Measurements from ENCODE around the gene SLC9A7.
"Not testable (repeated sequence)": the region's sequence is repeated elsewhere in the genome, so short reads cannot be mapped to it uniquely, and the experiment has no call there.

The SLC9A7 gene

DNA sequence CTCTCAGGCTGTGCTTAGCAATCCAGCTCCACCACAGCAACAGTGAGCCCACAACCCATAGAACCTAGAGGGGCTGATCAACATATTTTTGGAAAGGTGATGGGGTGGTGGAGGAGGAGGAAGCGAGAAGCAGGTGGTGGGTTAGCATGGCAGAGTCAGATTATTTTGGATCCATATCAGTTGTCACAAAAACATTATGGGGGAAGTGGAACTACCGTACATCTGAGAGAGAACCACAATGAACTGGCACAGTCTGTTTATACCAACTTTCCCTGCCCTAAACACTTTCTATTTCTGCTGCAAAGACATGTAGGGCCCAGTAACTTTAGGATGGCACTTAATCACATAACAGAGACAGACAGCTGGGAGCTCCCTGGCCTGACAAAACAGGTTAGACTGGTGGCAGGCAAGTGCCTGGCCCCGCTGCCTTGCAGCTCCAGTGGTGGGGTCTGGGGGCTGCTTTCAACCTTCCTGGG, 4.3 kb downstream of the SLC9A7 start:
- no peak for DNase-seq (ENCODE audit: low read depth in 1 of 2, low spot score in 1 of 2)

DNA sequence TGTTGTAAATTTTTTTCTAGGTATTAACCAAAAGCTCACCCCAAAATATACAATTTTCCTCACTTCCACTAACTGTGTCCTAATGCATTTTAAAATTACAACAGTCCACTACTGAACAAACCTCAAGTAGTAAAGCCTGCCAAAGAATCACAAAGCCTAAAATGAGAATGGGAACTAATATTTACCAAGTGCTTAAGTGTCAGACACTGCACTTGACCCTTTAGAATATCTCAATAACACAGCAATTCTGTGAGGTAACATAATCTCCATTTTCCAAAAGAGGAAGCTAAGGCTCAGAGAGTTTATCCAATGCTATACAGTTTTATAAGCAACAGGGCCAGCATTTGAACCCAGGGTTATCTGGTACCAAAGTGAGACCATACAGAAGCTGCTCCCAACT, 4.9 kb downstream of the SLC9A7 start:
- DNase-seq (ENCODE audit: low read depth in 1 of 2, low spot score in 1 of 2) = no peak

DNA sequence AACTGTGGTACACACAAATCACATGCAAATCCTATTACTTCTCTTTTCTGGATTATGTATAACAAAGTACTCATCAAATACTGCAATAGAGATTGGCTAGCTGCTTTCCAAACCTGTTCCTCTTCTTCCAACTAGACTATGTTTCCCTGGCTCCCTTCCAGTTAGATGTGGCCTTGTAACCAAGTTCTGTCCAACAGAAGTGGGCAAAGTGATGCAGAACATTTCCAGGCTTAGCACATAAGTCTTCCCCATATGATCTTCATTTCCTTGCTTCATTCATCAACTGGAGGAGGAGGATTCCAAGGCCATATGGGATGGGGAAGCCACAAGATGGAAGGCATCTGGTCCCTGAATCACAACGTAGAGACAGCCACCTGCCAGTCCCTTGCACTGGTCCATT, 8.0 kb downstream of the SLC9A7 start:
- DNase-seq (ENCODE audit: low read depth in 1 of 2, low spot score in 1 of 2) = no peak

DNA sequence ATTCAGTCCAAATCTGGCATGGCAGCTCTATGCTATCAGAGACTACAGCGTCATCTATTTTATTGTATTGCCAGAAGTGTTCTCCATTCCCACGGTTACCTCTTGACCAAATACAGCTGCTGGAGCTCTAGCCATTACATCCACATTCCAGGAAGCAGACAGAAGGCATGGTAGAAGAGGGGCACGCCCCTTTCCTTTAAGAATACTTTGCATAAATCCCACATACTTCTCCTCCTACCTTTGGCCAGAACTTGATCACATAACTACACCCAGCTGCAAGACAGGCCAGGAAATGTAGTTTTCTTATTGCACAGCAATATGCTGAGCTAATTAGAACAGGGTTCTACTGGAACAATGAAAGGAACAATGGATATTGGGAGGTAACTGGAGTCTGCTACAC, 14.9 kb downstream of the SLC9A7 start:
- no peak for DNase-seq (ENCODE audit: low read depth in 1 of 2, low spot score in 1 of 2)

DNA sequence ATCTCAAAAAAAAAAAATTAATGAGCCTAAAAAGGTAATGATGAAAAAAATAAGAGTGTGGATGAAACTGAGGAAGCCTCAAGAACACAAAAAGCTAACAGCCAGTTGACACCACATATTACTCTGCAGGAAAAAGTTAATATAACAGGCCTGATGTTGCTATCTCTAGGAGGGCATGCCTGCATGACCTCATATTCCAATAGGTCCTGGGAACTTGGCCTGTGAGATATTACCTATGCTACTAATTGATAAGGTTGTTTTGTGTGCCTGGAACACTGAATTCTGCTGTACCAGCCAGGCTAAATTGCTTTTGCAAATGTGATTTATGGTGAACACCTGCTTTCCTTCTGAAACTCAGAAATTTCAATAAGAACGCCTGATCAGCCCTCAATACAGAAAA, 15.9 kb downstream of the SLC9A7 start:
- DNase-seq (ENCODE audit: low read depth in 1 of 2, low spot score in 1 of 2) = no peak

DNA sequence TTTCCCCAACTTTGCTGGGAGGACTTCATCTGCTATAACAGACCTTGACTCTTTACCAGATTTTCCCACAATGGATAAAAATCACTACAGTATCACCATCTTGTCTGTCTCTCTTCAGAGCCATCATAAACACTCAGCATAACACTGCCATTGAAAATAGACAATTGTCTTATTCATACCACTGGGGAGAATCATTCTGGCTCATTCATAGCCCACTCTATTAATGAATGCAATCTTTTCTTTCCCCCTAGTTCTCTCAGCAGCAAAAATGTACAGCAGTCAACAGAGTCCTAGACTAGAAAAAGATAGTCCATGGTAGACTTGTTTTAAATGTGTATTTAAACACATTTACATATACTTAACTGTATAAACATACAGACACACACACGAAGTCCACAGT, 19.2 kb downstream of the SLC9A7 start:
- DNase-seq (ENCODE audit: low read depth in 1 of 2, low spot score in 1 of 2) = no peak

DNA sequence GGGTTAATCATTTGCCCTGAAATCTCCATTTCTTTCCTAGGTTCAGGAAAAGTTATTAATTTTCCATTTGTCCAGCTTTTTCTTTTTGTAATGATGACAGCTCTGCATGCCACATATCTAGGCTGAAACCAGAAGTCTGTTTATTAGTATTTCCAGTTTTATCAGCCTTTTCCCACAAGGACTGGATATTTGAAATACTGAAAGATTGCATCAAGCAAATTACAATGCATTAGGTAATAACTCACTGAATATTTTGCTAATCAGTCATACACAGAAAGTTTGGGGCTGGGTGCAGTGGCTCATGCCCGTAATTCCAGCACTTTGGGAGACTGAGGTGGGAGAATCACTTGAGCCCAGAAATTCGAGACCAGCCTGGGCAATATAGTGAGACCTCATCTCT, 21.5 kb downstream of the SLC9A7 start:
- DNase-seq (ENCODE audit: low read depth in 1 of 2, low spot score in 1 of 2) = no peak

DNA sequence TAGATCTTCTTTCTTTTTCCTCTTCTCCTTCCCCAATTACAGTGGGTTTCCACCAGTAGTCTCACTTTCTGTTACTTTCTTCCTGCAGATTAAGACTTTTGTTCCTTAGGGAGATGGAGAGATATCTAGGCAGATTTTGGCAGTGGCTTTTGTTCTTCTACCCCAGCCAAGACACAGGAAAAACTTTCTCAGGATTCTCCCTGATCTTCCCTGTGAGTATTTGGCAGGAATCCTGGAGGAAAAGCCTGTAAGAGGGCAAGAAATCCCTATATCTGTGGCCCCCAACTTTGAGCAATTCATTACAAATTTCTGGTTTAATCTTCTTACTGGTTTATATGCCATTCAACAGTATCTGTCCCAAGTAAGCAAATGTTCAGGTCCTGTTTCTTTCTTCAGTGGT, 21.9 kb downstream of the SLC9A7 start:
- DNase-seq (ENCODE audit: low read depth in 1 of 2, low spot score in 1 of 2) = no peak

DNA sequence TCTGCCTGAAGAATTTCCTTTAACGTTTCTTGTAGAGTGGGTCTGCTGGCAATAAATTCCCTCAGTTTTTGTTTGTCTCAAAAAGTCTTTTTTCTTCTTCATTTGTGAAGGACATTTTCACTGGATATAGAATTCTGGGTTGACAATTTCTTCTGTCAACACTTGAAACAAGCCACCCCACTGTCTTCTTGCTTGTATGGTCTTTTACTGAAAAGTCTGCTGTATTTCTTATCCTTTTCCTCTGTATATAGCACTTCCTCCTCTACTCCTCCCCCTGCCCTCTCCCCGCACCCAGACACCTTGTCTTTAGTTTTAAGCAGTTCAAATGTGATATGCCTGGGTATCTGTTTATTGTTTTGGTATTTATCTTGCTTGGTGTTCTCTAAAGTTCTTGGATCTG, 23.3 kb downstream of the SLC9A7 start:
- DNase-seq (ENCODE audit: low read depth in 1 of 2, low spot score in 1 of 2) = no peak

DNA sequence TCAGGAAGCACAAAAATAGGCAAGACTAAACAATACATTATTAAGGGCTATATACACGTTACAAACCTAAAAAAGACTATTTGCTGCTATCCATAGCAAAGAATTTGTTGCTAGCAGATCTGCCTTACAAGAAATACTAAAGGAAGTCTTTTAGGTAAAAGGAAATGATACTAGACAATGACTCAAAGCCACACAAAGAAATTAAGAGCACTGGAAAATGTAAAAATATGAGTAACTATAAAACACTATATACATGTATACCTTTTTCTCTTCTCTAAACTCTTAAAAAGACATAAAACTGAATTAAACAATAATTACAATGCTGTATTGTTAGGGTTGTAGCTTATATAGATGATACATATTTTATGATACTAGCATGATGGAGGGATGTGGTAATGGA, 25.7 kb downstream of the SLC9A7 start:
- DNase-seq (ENCODE audit: low read depth in 1 of 2, low spot score in 1 of 2) = no peak

DNA sequence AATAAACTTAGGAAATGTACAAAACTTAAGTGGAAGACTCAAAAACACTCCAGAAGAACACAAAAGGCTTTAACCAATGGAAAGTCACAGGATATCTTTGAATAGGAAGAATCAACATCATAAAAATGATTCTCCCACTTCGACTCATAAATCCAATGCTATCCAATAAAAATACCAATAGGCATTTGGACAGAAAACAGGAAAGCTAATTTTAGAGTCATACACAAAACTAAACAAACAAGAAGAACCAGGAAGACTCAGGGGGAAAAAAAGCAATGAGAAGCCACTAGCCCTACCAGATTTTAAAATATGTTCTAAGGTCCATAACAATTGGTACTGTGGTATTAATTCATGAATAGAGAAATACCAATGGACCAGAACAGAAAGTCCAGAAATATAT, 28.2 kb downstream of the SLC9A7 start:
- DNase-seq (ENCODE audit: low read depth in 1 of 2, low spot score in 1 of 2) = no peak

DNA sequence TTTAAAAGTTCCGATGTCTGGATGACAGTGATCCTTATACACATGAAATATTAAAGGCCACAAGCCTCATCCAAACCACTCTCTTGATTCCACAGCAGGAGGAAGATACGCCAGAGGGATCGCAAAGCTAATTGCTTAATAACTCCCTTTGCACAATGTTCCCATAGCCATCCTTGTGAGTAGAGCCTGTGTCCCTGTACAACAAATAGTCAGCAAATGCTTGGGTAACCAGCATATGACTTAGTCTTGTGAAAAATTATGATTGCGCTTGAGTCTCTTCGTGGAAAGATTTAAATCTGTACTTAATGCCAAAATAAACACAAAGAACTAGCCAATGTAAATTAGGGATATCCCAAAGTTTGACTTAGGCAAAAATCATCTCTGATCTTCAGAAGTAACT, 31.5 kb downstream of the SLC9A7 start:
- DNase-seq (ENCODE audit: low read depth in 1 of 2, low spot score in 1 of 2) = no peak

DNA sequence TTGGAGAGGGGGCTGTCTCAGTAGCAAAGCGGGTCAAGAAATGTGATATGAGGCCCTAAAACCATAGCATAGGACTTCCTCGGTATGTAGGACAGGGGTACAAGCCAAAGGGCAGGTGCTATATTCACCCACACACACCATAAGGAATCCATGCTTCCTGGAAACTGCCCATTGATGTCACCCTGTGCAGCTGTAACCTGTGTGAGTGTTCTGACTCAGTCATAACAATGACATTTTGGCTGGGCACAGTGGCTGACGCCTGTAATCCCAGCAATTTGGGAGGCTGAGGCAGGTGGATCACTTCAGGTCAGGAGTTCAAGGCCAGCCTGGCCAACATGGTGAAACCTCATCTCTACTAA, 35.4 kb downstream of the SLC9A7 start:
- DNase-seq (ENCODE audit: low read depth in 1 of 2, low spot score in 1 of 2) = not testable (repeated sequence)

DNA sequence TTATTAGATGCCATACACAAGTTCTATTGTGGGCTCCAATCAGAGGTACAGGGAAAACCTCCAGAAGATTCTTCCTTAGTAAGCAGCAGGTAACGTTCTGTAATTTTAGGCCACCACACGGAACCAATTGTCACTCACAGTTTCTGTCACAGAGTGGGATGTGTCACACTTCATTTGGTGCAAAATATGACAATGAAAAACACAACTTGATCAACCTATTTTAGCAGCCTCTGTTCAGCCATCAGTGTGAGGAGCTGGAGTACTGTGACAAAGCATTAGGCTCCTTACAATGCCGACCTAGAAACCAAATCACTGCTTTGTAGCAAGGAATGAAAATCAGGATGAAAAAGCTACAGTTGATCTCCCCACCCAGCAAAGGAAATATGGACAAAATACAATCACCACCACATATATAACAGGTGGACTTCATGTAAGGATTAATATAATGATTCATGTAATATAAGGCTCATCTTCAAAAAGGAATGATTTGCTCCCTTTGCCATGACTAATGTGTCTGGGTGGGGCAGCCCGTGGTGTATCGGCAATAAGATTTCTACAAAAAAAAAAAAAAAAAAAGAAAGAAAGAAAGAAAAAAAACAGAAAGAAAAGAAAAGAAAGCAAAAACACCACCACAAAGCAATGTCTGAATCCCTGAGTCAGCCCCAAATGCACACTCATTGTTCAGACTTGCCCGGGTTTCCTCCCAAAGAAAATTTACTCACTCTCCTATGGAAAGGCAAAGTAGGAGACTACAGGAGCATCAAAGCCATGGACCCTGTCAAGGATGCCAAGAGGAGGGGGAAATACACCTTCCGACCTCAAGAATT, 36.0 kb downstream of the SLC9A7 start:
- DNase-seq (ENCODE audit: low read depth in 1 of 2, low spot score in 1 of 2) = no peak

DNA sequence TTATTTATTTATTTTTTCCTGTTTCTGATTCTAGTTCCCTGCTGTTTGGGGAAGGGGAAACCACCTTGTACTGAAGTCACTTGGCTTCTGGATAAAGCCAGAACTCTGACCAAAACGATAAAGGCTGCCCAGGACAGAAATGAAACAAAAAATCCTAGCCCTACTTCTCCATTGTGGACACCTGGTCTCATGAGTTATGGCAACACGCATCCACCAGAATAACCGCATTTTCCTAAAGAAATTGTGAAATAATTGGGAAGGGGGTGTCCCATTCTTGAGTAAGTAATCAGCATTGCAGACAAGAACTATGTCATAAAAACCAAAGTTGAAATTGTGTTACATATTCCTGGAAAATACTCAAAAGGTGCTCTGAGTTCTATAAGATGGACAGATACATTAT, 42.1 kb downstream of the SLC9A7 start:
- no peak for DNase-seq (ENCODE audit: low read depth in 1 of 2, low spot score in 1 of 2)

DNA sequence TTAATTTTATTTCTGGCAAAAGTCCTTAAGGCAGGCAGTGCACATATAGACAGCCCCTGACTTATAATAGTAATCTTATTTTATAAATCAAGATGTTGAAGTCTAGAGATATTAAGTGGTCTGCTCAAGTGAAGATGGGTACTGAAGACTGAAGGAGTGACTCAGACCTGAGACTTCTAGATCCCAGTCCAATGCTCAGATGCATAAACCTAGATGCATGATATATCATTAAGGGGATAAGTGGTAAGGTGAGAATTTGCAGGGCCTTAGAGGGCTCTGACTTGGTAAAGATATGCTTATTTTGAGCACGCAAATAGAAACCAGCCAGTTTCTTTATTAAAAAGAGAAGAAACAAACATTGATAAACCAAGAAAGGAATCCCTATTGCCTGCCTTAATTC, 42.9 kb downstream of the SLC9A7 start:
- DNase-seq (ENCODE audit: low read depth in 1 of 2, low spot score in 1 of 2) = no peak

DNA sequence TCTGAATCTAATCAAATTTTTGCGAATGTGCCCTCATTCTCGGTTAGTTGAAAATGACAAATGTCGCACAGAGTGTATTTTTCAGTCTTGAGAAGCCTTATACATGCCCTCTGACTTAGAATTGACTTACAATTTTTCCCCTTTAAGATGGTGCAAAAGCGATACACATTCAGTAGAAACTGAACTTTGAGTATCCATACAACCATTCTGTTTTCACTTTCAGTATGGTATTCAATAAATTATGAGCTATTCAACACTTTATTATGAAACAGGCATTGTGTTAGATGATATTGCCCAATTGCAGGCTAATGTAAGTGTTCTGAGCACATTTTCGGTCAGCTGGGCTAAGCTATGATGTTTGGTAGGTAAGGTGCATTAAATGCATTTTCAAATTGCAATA, 43.4 kb downstream of the SLC9A7 start:
- DNase-seq (ENCODE audit: low read depth in 1 of 2, low spot score in 1 of 2) = no peak

DNA sequence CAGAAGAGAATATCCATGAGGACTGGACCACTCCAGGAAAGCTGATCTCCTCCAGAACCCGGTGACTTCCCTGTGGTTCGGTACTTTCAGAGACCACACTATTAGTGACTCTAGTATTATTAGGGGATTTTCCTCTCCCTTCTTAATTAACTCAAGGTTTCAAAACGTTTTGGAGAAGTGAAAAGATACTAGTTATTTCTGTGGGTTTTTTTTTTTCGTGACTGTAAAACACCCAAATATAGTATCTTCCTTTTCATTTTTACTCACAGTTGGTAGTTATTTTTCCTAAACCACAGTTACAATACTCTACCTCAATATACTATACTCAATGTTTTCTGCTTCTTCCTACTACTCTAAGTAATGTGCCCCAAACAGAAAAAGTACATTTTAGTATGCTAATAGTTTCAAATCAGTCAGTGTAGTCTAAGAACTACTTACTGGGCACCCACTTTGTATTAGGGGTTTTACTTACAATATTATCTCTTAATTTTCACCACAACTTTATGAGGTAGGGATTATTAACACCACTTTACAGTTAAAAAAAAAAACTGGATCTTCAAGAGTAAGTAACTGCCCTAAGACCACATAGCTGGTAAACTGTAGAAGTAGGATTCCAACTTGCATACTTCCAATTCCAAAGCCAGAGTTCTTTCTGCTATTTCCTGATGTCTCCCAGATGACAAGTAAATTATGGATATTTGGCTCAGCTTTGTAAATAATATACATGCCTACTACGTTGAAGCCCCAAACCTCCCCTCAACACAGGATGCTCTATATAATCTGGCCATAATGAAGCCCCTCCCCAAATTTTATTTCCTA, 45.0 kb downstream of the SLC9A7 start:
- no peak for DNase-seq (ENCODE audit: low read depth in 1 of 2, low spot score in 1 of 2)

DNA sequence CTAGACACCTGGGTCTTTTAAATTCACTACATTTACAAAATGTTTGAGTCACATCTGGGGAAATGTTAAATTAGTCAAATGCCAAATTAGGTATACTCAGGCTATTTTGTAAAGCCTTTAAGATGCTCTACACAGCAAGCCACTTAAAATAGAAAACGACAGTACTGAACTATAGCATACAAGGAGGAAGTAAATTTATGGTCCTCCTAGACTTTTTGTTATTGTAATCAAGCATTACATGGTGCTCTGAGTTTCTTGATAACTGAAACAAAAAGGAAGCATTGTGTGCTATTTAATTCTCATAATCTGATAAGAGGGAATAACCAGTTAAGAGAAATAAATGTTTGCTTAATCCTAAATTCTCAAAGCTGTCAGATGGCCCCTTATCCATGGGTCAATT, 46.2 kb downstream of the SLC9A7 start:
- no peak for DNase-seq (ENCODE audit: low read depth in 1 of 2, low spot score in 1 of 2)

DNA sequence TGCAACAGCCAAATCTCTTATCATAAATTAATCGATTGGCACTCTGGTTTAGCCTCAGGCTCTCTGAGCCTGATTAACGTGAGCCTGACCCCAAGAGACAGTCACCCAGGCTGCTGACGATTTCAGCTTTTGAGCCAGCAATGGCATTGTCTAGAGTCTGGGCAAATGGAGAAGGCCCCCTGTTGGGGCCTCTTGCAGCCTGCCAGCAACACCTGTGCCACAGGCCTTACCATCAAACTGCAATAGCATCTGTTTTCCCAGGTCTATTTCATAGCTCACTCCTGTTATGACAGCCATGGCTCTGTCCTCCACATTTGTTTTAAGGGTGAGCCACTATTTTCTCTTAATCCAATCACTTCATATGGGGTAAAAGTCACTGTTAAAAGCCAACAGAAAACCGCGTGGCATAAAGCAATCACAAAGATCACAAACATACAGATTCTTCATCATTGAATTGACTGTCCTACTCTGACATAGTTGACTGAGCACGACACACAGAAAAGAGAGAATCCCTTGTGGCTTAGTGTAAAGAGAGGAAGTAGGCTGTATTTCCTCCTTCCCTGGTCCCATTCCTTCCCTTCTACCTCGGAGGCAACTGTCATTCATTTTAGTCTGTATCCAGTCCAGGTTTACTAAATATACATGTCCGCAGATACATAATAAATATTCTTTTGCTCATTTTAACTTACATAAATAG, 47.8 kb downstream of the SLC9A7 start:
- no peak for DNase-seq (ENCODE audit: low read depth in 1 of 2, low spot score in 1 of 2)

DNA sequence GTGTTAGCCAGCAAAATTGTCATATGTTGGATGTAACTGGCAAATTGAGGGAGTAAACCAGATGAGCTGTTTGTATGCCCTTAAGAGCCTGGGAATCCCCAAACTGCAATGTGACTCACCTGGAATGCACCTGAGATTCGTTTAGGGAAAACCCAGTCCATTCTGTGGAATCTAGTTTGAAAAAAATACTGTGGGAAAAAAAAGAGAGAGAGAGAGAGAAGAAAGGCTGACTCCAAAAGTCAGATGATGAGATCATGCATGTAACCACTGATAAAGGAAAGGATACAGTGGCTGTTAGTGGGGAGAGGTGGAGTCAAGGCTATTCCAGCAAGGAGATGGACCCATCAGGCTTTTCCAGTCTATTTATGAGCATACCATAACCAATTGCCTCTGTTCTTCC, 48.5 kb downstream of the SLC9A7 start:
- no peak for DNase-seq (ENCODE audit: low read depth in 1 of 2, low spot score in 1 of 2)

All from activated CD4-positive, alpha-beta T cell treated with anti-CD3 and anti-CD28 coated beads, Interleukin-2, amount 50 U/mL, for 24 hours (primary cell).